HCT116 (cell line): ENCODE results near the gene INSR. TPM values are rescaled to one million over a fixed set of nuclear protein-coding genes. Genes with fewer than 3 reads are reported as not detected.

Experiments used
- ATAC-seq: fragments of 200-7000 bp; cut with Tn5 transposase; 2 replicates; pipeline ENCODE4 v1.9.1; 2020; ENCODE audit warnings: mild to moderate bottlenecking, moderate library complexity
- BruUV-seq: library from RNA; stranded (reverse); fragments of 400-500 nt; replicated peaks from 2 replicates; lab custom pipeline; 2021; lab: Mats Ljungman, UMichigan
- CTCF ChIA-PET: fragments of 300-600 bp; sonication (Branson Sonifier 250); formaldehyde crosslinking; loops from one replicate; lab custom pipeline; 2021; ENCODE audit warnings: antibody characterized with exemption; lab: Charles Lee
- POLR2A ChIA-PET: fragments of 300-600, 350-600 bp; sonication (Branson Sonifier 250); formaldehyde crosslinking; loops from one replicate; lab custom pipeline; 2021; ENCODE audit warnings: antibody characterized with exemption; lab: Charles Lee
- RAD21 ChIA-PET, 2 experiments: fragments of 300-600 bp; sonication (Branson Sonifier 250); formaldehyde crosslinking; loops; one replicate each; lab custom pipeline; 2023; ENCODE audit warnings: low total read pairs in 2 of 2; ENCODE audit not compliant: uncharacterized antibody in 2 of 2, unreplicated experiment in 2 of 2, low non-redundant PET in 1 of 2; lab: Charles Lee
- DNase-seq: peaks from one replicate; pipeline ENCODE4 v3.0.0-alpha.2; 2010; ENCODE audit warnings: low read depth, low spot score
- H2AFZ ChIP-seq: fragments of 200-600 bp; shearing (Covaris generic), sonication (generic); 2 replicates; pipeline ENCODE4 v1.6.1; 2017; ENCODE audit warnings: low read depth, mixed run types, mixed read lengths, antibody characterized with exemption, low read length; ENCODE audit not compliant: poor library complexity, severe bottlenecking
- H3K27ac ChIP-seq: 2 replicates; pipeline ENCODE4 v1.5.1; 2012; ENCODE audit warnings: low read depth, low read length
- H3K27me3 ChIP-seq: fragments of 200-600 bp; sonication (generic); 2 replicates; pipeline ENCODE4 v1.6.1; 2016; ENCODE audit warnings: mixed run types, low read length, mixed read lengths; ENCODE audit not compliant: insufficient read depth
- H3K36me3 ChIP-seq, 2 experiments: fragments of 200-500 bp in 1 of 2; fragments of 200-600 bp in 1 of 2; sonication (Bioruptor generic) in 1 of 2; sonication (generic) in 1 of 2; 2 replicates each; pipeline versions ENCODE4 v1.5.1 to v1.6.1; 2014 to 2016; ENCODE audit warnings: low read length in 2 of 2, inconsistent platforms in 1 of 2, mixed read lengths in 1 of 2, mixed run types in 1 of 2; ENCODE audit not compliant: insufficient read depth in 2 of 2, control insufficient read depth in 1 of 2
- H3K4me1 ChIP-seq, 2 experiments: fragments of 200-600 bp in 1 of 2; sonication (generic) in 1 of 2; 2 replicates each; pipeline versions ENCODE4 v1.5.1 to v1.6.1; 2012 to 2017; ENCODE audit warnings: low read length in 2 of 2, inconsistent platforms in 1 of 2, mild to moderate bottlenecking in 1 of 2, mixed read lengths in 1 of 2, mixed run types in 1 of 2, moderate library complexity in 1 of 2; ENCODE audit not compliant: insufficient read depth in 2 of 2, control insufficient read depth in 1 of 2
- H3K4me2 ChIP-seq: fragments of 200-600 bp; sonication (generic); 2 replicates; pipeline ENCODE4 v1.6.1; 2017; ENCODE audit warnings: mixed run types, low read length, mixed read lengths
- H3K4me3 ChIP-seq, 2 experiments: fragments of 200-600 bp in 1 of 2; sonication (generic) in 1 of 2; replicated peaks in 1 of 2; 2 replicates each; pipeline ENCODE4 v1.5.1; 2011 to 2016; ENCODE audit warnings: low read length in 2 of 2, control low read depth in 1 of 2, low read depth in 1 of 2, mild to moderate bottlenecking in 1 of 2, mixed read lengths in 1 of 2, mixed run types in 1 of 2
- H3K79me2 ChIP-seq: fragments of 200-600 bp; sonication (generic); 2 replicates; pipeline ENCODE4 v1.6.1; 2017; ENCODE audit warnings: mild to moderate bottlenecking, mixed run types, low read length, moderate library complexity, mixed read lengths; ENCODE audit not compliant: insufficient read depth
- H3K9ac ChIP-seq: fragments of 200-600 bp; sonication (generic); 2 replicates; pipeline ENCODE4 v1.6.1; 2016; ENCODE audit warnings: low read length, mixed read lengths
- H3K9me2 ChIP-seq: fragments of 200-600 bp; sonication (generic), shearing (Covaris generic); 2 replicates; pipeline ENCODE4 v1.6.1; 2017; ENCODE audit warnings: mixed run types, mild to moderate bottlenecking, moderate library complexity; ENCODE audit not compliant: insufficient read depth
- H3K9me3 ChIP-seq, 2 experiments: fragments of 200-500 bp in 1 of 2; fragments of 200-600 bp in 1 of 2; sonication (Bioruptor generic) in 1 of 2; sonication (generic) in 1 of 2; 2 replicates each; pipeline ENCODE4 v1.6.1; 2014 to 2017; ENCODE audit warnings: low read length in 2 of 2, mixed read lengths in 2 of 2, inconsistent platforms in 1 of 2, low read depth in 1 of 2, mild to moderate bottlenecking in 1 of 2, mixed run types in 1 of 2, moderate library complexity in 1 of 2; ENCODE audit not compliant: control insufficient read depth in 1 of 2, insufficient read depth in 1 of 2
- H4K20me1 ChIP-seq: fragments of 200-600 bp; sonication (generic), shearing (Covaris generic); 2 replicates; pipeline ENCODE4 v1.6.1; 2017; ENCODE audit warnings: mixed run types, mild to moderate bottlenecking, moderate library complexity; ENCODE audit not compliant: insufficient read depth
- CBX3 ChIP-seq: IDR thresholded peaks from 2 replicates; pipeline ENCODE4 v1.6.1; 2012; ENCODE audit warnings: low read depth
- CEBPB ChIP-seq: IDR thresholded peaks from 2 replicates; pipeline ENCODE4 v1.6.1; 2012; ENCODE audit warnings: low read depth
- EZH2phosphoT487 ChIP-seq: fragments of 200-600 bp; IDR thresholded peaks from 2 replicates; pipeline ENCODE4 v1.6.1; 2018; ENCODE audit warnings: antibody characterized with exemption, borderline replicate concordance
- JUND ChIP-seq: IDR thresholded peaks from 2 replicates; pipeline ENCODE4 v1.6.1; 2012
- RAD21 ChIP-seq: IDR thresholded peaks from 2 replicates; pipeline ENCODE4 v1.6.1; 2012; ENCODE audit warnings: low read depth, mild to moderate bottlenecking
- TCF7L2 ChIP-seq: IDR thresholded peaks from 2 replicates; pipeline ENCODE4 v1.7.0; 2011; ENCODE audit warnings: borderline replicate concordance, inconsistent platforms; ENCODE audit not compliant: insufficient read depth, insufficient read length; ENCODE audit errors: extremely low read depth
- YY1 ChIP-seq: IDR thresholded peaks from 2 replicates; pipeline ENCODE4 v1.6.1; 2011; ENCODE audit warnings: low read length, low read depth, moderate library complexity, mild to moderate bottlenecking; ENCODE audit not compliant: insufficient replicate concordance; ENCODE audit errors: extremely low read depth
- intact Hi-C: fragments of 100-400 bp; cut with micrococcal nuclease; formaldehyde crosslinking; loops from 2 replicates; pipeline ENCODE4 v1.10.0; 2022
- total RNA-seq: library from RNA; stranded (reverse); gene quantifications from one replicate; pipeline ENCODE4 v1.2.1, GENCODE V29; 2021; ENCODE audit not compliant: unreplicated experiment

The INSR gene
- total RNA-seq, 1 experiment from 2014 or later, result 25.4 TPM

GRCh38 chr19:7203332-7203731 lies 90.9 kb downstream of the INSR start:
- Histone ChIP-seq H3K9ac (no peak overlapping the region), H3K4me2 (no peak overlapping the region), H3K4me3 (no peak overlapping the region), H3K9me3 (no peaks in the 10 kb centered on the region), H3K4me1 (peaks cover 30 to 35% of the 10 kb centered on the region in 2 experiments), H3K27me3 (no peaks in the 10 kb centered on the region), H3K9me2 (no peaks in the 10 kb centered on the region), H4K20me1 (no peaks in the 10 kb centered on the region), H2AFZ (no peak overlapping the region), H3K36me3 (no peaks in the 10 kb centered on the region), H3K79me2 (no peaks in the 10 kb centered on the region), H3K27ac (no peak overlapping the region)
- POLR2A ChIA-PET, result no interaction called here
- ATAC-seq (no peak), DNase-seq (no peak)
- CTCF ChIA-PET, result no interaction called here
- TF ChIP-seq YY1, result no peak
- no peak for TF ChIP-seq CEBPB
- no peak for TF ChIP-seq EZH2phosphoT487
- no peak for TF ChIP-seq CBX3
- RAD21 ChIA-PET, result no interaction called here
- intact Hi-C loops, result no loop called here
- no TSS peak for BruUV-seq

DNA sequence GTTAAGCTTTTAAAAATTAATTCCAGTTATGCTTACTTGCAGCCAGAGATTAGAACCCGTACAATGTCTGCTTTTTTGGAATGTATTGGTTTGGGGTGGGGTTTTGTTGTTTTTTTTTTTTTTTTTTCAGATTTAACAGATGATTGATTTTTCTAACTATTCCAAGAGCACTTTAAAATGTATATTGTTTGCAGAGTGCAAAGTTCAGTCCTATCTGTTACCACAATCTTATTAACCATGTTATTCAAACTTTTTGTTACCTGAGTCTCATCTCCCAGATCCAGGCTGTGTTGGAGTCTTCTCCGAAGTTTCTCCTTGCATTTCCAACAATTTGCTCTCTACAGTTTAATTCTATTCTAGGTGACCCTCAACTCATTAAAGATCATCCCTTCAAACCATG lies 91.3 kb downstream of the INSR start:
- TF ChIP-seq CBX3 (no peak), RAD21 (no peak), JUND (no peak), TCF7L2 (no peak)
- Histone ChIP-seq H3K4me1 (peaks cover 26 to 31% of the 10 kb centered on the region in 2 experiments), H3K27ac (no peak overlapping the region), H3K9ac (no peak overlapping the region), H3K4me2 (no peak overlapping the region), H4K20me1 (no peaks in the 10 kb centered on the region), H2AFZ (no peak overlapping the region), H3K27me3 (no peaks in the 10 kb centered on the region), H3K79me2 (no peaks in the 10 kb centered on the region), H3K4me3 (no peak overlapping the region), H3K9me2 (no peaks in the 10 kb centered on the region), H3K36me3 (no peaks in the 10 kb centered on the region), H3K9me3 (no peaks in the 10 kb centered on the region)
- ChIA-PET RAD21 (no interaction called here), POLR2A (no interaction called here), CTCF (no interaction called here)
- ATAC-seq, result no peak
- no peak for DNase-seq
- intact Hi-C loops, result no loop called here
- BruUV-seq, result no TSS peak
